ENCODE data around the gene VARS2. TPM values are rescaled to one million over a fixed set of nuclear protein-coding genes. Genes with fewer than 3 reads are reported as not detected.
A peak's percentile ranks its signal among the peaks of the same experiment; 100 is the strongest.

The VARS2 gene
- total and polyA plus RNA-seq, 7 donors, result 6.7 to 23.0 (median 8.0) TPM

GRCh38 chr6:30882204-30882758, 31.8 kb upstream of the VARS2 start:
- Histone ChIP-seq H3K4me1 (peaks cover 0 to 54% (median 40%) of the 10 kb centered on the region in 4 donors), H3K27ac (peak overlapping the region; percentile 89 to 95 (median 94)), H3K27me3 (no peaks in the 10 kb centered on the region), H3K9me3 (no peaks in the 10 kb centered on the region), H3K36me3 (no peaks in the 10 kb centered on the region), H3K4me3 (no peak overlapping the region)
- no peak for DNase-seq
- TF ChIP-seq POLR2AphosphoS5 (IDR thresholded peaks at IDR 0.05) (no peak), CTCF (IDR thresholded peaks at IDR 0.05) (no peak)
- 24 to 58% methylated on average over 8 of the region's 8 CpGs for WGBS, 2 donors
- intact Hi-C loops (cut with DNase I), result no loop called here

- Histone ChIP-seq H3K27ac (peak overlapping the region; percentile 89 to 95 (median 94)), H3K36me3 (no peaks in the 10 kb centered on the region), H3K27me3 (no peaks in the 10 kb centered on the region), H3K4me3 (peak overlapping the region in 2 of 4 donors; percentile 80 to 92), H3K4me1 (peaks cover 0 to 50% (median 36%) of the 10 kb centered on the region in 4 donors), H3K9me3 (no peaks in the 10 kb centered on the region)
- no peak for DNase-seq
- intact Hi-C loops (cut with DNase I), result no loop called here
- TF ChIP-seq EP300 (IDR thresholded peaks at IDR 0.05) (no peak), CTCF (IDR thresholded peaks at IDR 0.05) (no peak), POLR2A (IDR thresholded peaks at IDR 0.05) (peak in 1 of 2 donors; percentile 41)
- 15 to 48% methylated on average over 15 of the region's 15 CpGs for whole genome bisulfite sequencing, 2 donors
Observed at GRCh38 chr6:30882759-30883684, 31.0 kb upstream of the VARS2 start.

- 3 to 7% methylated on average over 62 of the region's 62 CpGs for WGBS, 2 donors
- intact Hi-C loops (cut with DNase I), result loop anchor here (2.0 kb wide), 1 partner anchor 141 kb away; the partner anchor contains the start of gene FLOT1
- no peaks in the 10 kb centered on the region for H3K27me3 ChIP-seq
- peak; percentile 91 for DNase-seq
- peaks cover 0 to 2% (median under 1%) of the 10 kb centered on the region in 4 donors for H3K36me3 ChIP-seq
- peak within 1 kb of the TSS; percentile 89 to 95 (median 94) for H3K27ac ChIP-seq
- peak in 1 of 4 donors; percentile 10 for TF ChIP-seq POLR2AphosphoS5 (IDR thresholded peaks at IDR 0.05)
- no peak for TF ChIP-seq EP300 (IDR thresholded peaks at IDR 0.05)
- TF ChIP-seq CTCF (IDR thresholded peaks at IDR 0.05), result no peak
- peaks cover 0 to 46% (median 32%) of the 10 kb centered on the region in 4 donors for H3K4me1 ChIP-seq
- no peaks in the 10 kb centered on the region for H3K9me3 ChIP-seq
- peak within 1 kb of the TSS; percentile 80 to 93 (median 87) for H3K4me3 ChIP-seq
Observed at GRCh38 chr6:30883685-30884520, 30.1 kb upstream of the VARS2 start, which contains the start of gene DDR1. Gene DDR1 (plus strand): TSS chr6:30884519. CDS start chr6:30888730, 4,211 bp downstream.

Data from sigmoid colon (tissue), 7 donors.